ENCODE data around the gene TSFM.

The TSFM gene

GRCh38 chr12:57825451-57825850 lies 42.9 kb downstream of the TSFM start:
- DNase-seq (ENCODE audit: extremely low read depth, low read depth), result no peak
- TF ChIP-seq, protein P1, sequence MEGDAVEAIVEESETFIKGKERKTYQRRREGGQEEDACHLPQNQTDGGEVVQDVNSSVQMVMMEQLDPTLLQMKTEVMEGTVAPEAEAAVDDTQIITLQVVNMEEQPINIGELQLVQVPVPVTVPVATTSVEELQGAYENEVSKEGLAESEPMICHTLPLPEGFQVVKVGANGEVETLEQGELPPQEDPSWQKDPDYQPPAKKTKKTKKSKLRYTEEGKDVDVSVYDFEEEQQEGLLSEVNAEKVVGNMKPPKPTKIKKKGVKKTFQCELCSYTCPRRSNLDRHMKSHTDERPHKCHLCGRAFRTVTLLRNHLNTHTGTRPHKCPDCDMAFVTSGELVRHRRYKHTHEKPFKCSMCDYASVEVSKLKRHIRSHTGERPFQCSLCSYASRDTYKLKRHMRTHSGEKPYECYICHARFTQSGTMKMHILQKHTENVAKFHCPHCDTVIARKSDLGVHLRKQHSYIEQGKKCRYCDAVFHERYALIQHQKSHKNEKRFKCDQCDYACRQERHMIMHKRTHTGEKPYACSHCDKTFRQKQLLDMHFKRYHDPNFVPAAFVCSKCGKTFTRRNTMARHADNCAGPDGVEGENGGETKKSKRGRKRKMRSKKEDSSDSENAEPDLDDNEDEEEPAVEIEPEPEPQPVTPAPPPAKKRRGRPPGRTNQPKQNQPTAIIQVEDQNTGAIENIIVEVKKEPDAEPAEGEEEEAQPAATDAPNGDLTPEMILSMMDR (IDR thresholded peaks at IDR 0.05; ENCODE audit: low read depth, low read length), result no peak

GRCh38 chr12:57826400-57826799 lies 43.8 kb downstream of the TSFM start:
- DNase-seq (ENCODE audit: extremely low read depth, low read depth), result no peak
- TF ChIP-seq, protein P1 (IDR thresholded peaks at IDR 0.05; ENCODE audit: low read depth, low read length), result no peak

DNA sequence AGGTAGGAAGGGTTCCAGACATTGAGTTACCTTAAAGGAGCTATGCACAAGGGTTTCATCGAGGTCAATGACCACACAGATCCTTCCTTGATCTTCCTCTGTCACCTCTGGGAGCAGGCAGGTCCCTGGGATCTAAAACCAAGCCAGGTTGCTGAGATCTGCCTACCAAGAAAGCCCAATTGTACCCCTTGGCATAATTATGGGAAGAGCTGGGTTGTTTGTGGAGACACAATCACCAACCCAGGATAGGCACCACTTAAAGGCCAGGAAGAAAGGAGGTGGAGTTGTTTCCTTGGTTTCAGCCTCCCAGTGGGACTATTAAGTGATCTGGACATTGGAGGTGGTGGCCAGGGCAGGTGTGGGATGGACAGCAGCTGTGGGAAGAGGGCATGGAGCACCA lies 44.4 kb downstream of the TSFM start:
- TF ChIP-seq, protein P1 (IDR thresholded peaks at IDR 0.05; ENCODE audit: low read depth, low read length), result no peak
- DNase-seq (ENCODE audit: extremely low read depth, low read depth), result no peak

- no peak for DNase-seq (ENCODE audit: extremely low read depth, low read depth)
These were observed 46.6 kb downstream of the TSFM start for GRCh38 chr12:57829025-57829777.

DNA sequence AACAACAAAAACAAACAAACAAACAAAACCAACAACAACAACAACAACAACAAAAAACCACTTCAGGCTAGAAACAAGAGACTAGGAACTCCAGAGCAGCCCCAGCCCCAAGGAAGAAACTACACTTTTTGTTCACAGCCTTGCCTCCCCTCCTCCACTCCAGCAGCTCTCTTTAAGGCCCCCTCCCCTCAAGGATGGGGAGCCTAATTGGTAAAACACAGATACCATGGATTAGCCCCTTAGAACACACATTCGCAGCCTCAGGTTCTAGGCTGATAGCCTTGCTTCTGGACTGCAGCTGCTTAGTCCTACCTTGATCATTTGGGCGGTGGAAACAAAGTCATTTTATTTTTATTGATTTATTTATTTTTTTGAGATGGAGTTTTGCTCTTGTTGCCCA lies 47.8 kb downstream of the TSFM start:
- TF ChIP-seq, protein P1 (IDR thresholded peaks at IDR 0.05; ENCODE audit: low read depth, low read length), result no peak
- DNase-seq (ENCODE audit: extremely low read depth, low read depth), result no peak

More at GRCh38 chr12:57829025-57829777, 46.6 kb downstream of the TSFM start:
- TF ChIP-seq, protein P1 (IDR thresholded peaks at IDR 0.05; ENCODE audit: low read depth, low read length), result no peak

DNA sequence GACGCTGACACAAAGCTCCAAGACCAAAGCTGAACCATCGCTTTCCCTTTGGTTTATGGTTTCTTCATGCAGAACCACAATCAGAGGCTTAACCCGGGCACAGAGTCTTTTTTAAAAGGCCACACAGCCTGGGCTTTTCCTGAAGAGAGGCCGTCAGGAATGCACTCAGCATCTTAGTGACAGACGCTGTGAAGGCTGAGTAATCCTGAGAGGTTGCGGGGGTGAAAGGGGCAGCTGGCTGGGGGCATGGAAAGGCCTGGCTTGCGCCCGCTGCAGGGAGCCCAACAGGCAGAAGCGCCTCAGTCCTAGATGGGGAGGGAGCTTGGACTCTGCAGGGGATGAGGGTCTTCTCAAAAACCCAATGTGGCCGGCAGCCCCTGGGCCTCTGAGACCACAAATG lies 50.4 kb downstream of the TSFM start:
- no peak for DNase-seq (ENCODE audit: extremely low read depth, low read depth)
- TF ChIP-seq, protein P1 (IDR thresholded peaks at IDR 0.05; ENCODE audit: low read depth, low read length), result no peak

- no peak for DNase-seq (ENCODE audit: extremely low read depth, low read depth)
- TF ChIP-seq, protein P1 (IDR thresholded peaks at IDR 0.05; ENCODE audit: low read depth, low read length), result no peak
These were observed 51.1 kb downstream of the TSFM start for GRCh38 chr12:57833672-57834071.

All from AG09319 (cell line).